ENCODE measurements around the gene KIAA0825. TPM values are rescaled to one million over a fixed set of nuclear protein-coding genes. Genes with fewer than 3 reads are reported as not detected.

KIAA0825 gene
- total RNA-seq, 2 experiments from 2014 or later: 0.32 to 0.54 TPM

DNA sequence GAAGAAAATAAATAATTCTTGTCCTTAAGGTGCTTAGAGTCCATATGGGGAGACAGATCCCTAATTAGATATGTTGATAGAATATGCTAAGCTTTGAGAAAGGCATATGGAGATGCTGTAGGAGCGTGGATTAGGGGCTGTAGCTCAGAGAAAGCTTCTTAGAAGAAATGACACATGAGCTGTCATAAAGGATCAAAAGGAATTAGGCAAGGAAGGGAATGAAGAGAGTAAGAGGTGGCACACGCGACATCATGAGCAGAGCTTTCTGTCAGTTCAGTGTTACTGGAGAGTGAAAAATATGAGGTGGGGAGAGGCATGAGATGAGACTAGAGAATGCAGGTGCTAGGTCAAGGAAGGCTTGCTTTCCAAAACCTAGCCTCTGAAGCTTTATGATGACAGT lies 118.6 kb downstream of the KIAA0825 start:
- H3K9me3 Mint-ChIP-seq: no peaks in the 10 kb centered on the region
- no peaks in the 10 kb centered on the region for H3K4me1 Mint-ChIP-seq (ENCODE audit: low read depth)
- H3K27ac Mint-ChIP-seq: no peak overlapping the region
- TF ChIP-seq, protein P1, sequence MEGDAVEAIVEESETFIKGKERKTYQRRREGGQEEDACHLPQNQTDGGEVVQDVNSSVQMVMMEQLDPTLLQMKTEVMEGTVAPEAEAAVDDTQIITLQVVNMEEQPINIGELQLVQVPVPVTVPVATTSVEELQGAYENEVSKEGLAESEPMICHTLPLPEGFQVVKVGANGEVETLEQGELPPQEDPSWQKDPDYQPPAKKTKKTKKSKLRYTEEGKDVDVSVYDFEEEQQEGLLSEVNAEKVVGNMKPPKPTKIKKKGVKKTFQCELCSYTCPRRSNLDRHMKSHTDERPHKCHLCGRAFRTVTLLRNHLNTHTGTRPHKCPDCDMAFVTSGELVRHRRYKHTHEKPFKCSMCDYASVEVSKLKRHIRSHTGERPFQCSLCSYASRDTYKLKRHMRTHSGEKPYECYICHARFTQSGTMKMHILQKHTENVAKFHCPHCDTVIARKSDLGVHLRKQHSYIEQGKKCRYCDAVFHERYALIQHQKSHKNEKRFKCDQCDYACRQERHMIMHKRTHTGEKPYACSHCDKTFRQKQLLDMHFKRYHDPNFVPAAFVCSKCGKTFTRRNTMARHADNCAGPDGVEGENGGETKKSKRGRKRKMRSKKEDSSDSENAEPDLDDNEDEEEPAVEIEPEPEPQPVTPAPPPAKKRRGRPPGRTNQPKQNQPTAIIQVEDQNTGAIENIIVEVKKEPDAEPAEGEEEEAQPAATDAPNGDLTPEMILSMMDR (IDR thresholded peaks at IDR 0.05): no peak
- DNase-seq (no peak), ATAC-seq (no peak)
- H3K27me3 Mint-ChIP-seq: no peaks in the 10 kb centered on the region
- POLR2A ChIA-PET: interaction anchor here (0.5 kb wide), 1 partner anchor 1097 kb away, joined by 5 read pairs; no protein-coding TSS in a partner anchor
- CTCF ChIA-PET: no interaction called here
- H3K4me3 Mint-ChIP-seq: no peak overlapping the region
- intact Hi-C loops (cut with micrococcal nuclease): no loop called here
- no peaks in the 10 kb centered on the region for H3K36me3 Mint-ChIP-seq (ENCODE audit: low read depth)

DNA sequence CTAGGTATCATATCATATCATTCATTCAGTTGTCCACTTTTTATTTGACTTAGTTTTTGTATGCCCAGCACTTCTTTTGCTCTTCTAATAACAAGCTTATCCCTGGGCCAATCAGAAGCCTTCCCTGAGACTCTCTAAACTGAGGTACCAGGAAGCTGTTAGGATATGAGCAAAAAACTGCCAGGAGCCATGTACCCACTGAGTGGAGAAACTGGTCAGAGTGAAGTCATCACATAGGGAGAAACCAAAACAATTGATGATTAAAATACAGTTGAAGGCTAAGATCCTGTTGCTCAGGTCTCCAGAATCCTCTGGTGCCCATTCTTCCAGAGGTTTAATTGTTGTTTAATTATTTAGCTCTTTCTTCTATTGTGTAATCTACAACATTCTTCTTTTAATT lies 120.2 kb downstream of the KIAA0825 start:
- CTCF ChIA-PET: interaction anchor here (1.0 kb wide), 1 partner anchor 9 kb away, joined by 3 read pairs; no protein-coding TSS in a partner anchor
- intact Hi-C loops (cut with micrococcal nuclease): no loop called here
- TF ChIP-seq, protein P1 (IDR thresholded peaks at IDR 0.05): no peak
- Mint-ChIP-seq H3K36me3 (ENCODE audit: low read depth) (no peaks in the 10 kb centered on the region), H3K4me3 (no peak overlapping the region), H3K27ac (no peak overlapping the region), H3K9me3 (no peaks in the 10 kb centered on the region), H3K27me3 (no peaks in the 10 kb centered on the region), H3K4me1 (ENCODE audit: low read depth) (no peaks in the 10 kb centered on the region)
- POLR2A ChIA-PET: no interaction called here
- no peak for DNase-seq
- ATAC-seq: no peak

- H3K27ac Mint-ChIP-seq: no peak overlapping the region
- ATAC-seq (no peak), DNase-seq (no peak)
- H3K27me3 Mint-ChIP-seq: no peaks in the 10 kb centered on the region
- no peaks in the 10 kb centered on the region for H3K4me1 Mint-ChIP-seq (ENCODE audit: low read depth)
- H3K36me3 Mint-ChIP-seq (ENCODE audit: low read depth): no peaks in the 10 kb centered on the region
- no peak overlapping the region for H3K4me3 Mint-ChIP-seq
- TF ChIP-seq, protein P1 (IDR thresholded peaks at IDR 0.05): no peak
- POLR2A ChIA-PET: no interaction called here
- H3K9me3 Mint-ChIP-seq: no peaks in the 10 kb centered on the region
- CTCF ChIA-PET: no interaction called here
- intact Hi-C loops (cut with micrococcal nuclease): no loop called here
Measured at GRCh38 chr5:94485067-94485466, 133.3 kb downstream of the KIAA0825 start.

DNA sequence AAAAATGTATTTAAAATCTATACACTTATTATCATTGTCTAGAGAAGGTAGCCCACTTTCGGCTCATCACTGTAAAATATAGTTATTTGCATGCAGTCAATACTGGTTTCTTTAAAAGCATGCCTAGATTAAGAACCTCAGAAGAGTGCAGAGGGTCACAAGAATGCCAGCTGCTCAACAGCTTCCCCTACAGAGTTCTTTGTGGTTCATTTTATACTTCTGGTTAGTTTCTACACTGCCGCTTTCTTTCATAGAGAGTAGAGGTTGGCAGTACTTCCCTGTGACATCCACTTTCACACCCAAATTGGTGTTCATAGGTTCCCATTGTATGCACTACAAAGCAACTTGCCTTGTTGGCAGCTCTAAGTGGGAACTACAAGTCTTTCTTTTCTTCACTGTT lies 137.3 kb downstream of the KIAA0825 start:
- no peaks in the 10 kb centered on the region for H3K36me3 Mint-ChIP-seq (ENCODE audit: low read depth)

GRCh38 chr5:94480486-94480885 lies 137.9 kb downstream of the KIAA0825 start:
- POLR2A ChIA-PET: no interaction called here
- ATAC-seq (no peak), DNase-seq (no peak)
- Mint-ChIP-seq H3K27me3 (no peaks in the 10 kb centered on the region), H3K9me3 (no peaks in the 10 kb centered on the region), H3K4me1 (ENCODE audit: low read depth) (no peaks in the 10 kb centered on the region), H3K36me3 (ENCODE audit: low read depth) (no peaks in the 10 kb centered on the region), H3K4me3 (no peak overlapping the region), H3K27ac (no peak overlapping the region)
- TF ChIP-seq, protein P1 (IDR thresholded peaks at IDR 0.05): no peak
- CTCF ChIA-PET: no interaction called here
- intact Hi-C loops (cut with micrococcal nuclease): no loop called here

More for the DNA sequence above, 137.3 kb downstream of the KIAA0825 start:
- Mint-ChIP-seq H3K27ac (no peak overlapping the region), H3K4me3 (no peak overlapping the region), H3K9me3 (no peaks in the 10 kb centered on the region), H3K4me1 (ENCODE audit: low read depth) (no peaks in the 10 kb centered on the region), H3K27me3 (no peaks in the 10 kb centered on the region)
- ATAC-seq (no peak), DNase-seq (no peak)
- intact Hi-C loops (cut with micrococcal nuclease): no loop called here
- ChIA-PET CTCF (no interaction called here), POLR2A (no interaction called here)
- TF ChIP-seq, protein P1 (IDR thresholded peaks at IDR 0.05): no peak

Measured in activated CD8-positive, alpha-beta T cell treated with anti-CD3 and anti-CD28 coated beads for 36 hours (primary cell).